NCI-H446 (cell line): ENCODE measurements around the gene CACNA1C.
A peak's percentile ranks its signal among the peaks of the same experiment; 100 is the strongest.
"Not testable (repeated sequence)": the region's sequence is repeated elsewhere in the genome, so short reads cannot be mapped to it uniquely, and the experiment has no call there.

Source experiments
- DNase-seq, 2 experiments: peaks; one replicate each; lab custom pipeline; 2025; lab: John Stamatoyannopoulos, UW

The CACNA1C gene

GRCh38 chr12:2485681-2486080 lies 432.9 kb downstream of the CACNA1C start:
- DNase-seq, result peak; percentile 96 to 98

- peak; percentile 31 to 73 for DNase-seq
Measured at GRCh38 chr12:2486796-2487195, 434.0 kb downstream of the CACNA1C start.

- DNase-seq, result no peak
Measured at GRCh38 chr12:2487278-2487677, 434.5 kb downstream of the CACNA1C start.

- no peak for DNase-seq
Measured at GRCh38 chr12:2488131-2488530, 435.3 kb downstream of the CACNA1C start.

GRCh38 chr12:2488596-2488995 lies 435.8 kb downstream of the CACNA1C start:
- peak; percentile 64 to 82 for DNase-seq

- DNase-seq, result peak; percentile 85 to 94
Measured at GRCh38 chr12:2489275-2489674, 436.5 kb downstream of the CACNA1C start.

- DNase-seq, result peak; percentile 39 to 55
Measured at GRCh38 chr12:2490831-2491230, 438.0 kb downstream of the CACNA1C start.

- not testable (repeated sequence) for DNase-seq
Measured at GRCh38 chr12:2491349-2491748, 438.6 kb downstream of the CACNA1C start.

- no peak for DNase-seq
Measured at GRCh38 chr12:2492236-2492635, 439.4 kb downstream of the CACNA1C start.

GRCh38 chr12:2493086-2493485 lies 440.3 kb downstream of the CACNA1C start:
- no peak for DNase-seq

GRCh38 chr12:2494486-2495192 lies 441.9 kb downstream of the CACNA1C start:
- peak; percentile 38 to 65 for DNase-seq

- DNase-seq, result no peak
Measured at GRCh38 chr12:2495417-2496112, 442.8 kb downstream of the CACNA1C start.

GRCh38 chr12:2498964-2499500 lies 446.2 kb downstream of the CACNA1C start:
- DNase-seq, result no peak

GRCh38 chr12:2501464-2502191 lies 448.8 kb downstream of the CACNA1C start:
- DNase-seq, result no peak

- DNase-seq, result no peak
Measured at GRCh38 chr12:2503036-2503435, 450.2 kb downstream of the CACNA1C start.

- no peak for DNase-seq
Measured at GRCh38 chr12:2503762-2504161, 451.0 kb downstream of the CACNA1C start.

- DNase-seq, result no peak
Measured at GRCh38 chr12:2504577-2504976, 451.8 kb downstream of the CACNA1C start.

GRCh38 chr12:2507814-2508213 lies 455.0 kb downstream of the CACNA1C start:
- no peak for DNase-seq

- no peak for DNase-seq
Measured at GRCh38 chr12:2509137-2509536, 456.4 kb downstream of the CACNA1C start.

- peak in 1 of 2 experiments; percentile 54 for DNase-seq
Measured at GRCh38 chr12:2510045-2510444, 457.3 kb downstream of the CACNA1C start.

GRCh38 chr12:2513141-2514037 lies 460.6 kb downstream of the CACNA1C start:
- DNase-seq, result no peak

GRCh38 chr12:2514038-2514340 lies 461.2 kb downstream of the CACNA1C start:
- DNase-seq, result no peak
